Peyer's patch (tissue), 4 donors: ENCODE data around the gene LCN6.
A peak's percentile ranks its signal among the peaks of the same experiment; 100 is the strongest.

Source experiments
- POLR2A ChIP-seq, 2 donors: fragments of 450-650 bp; IDR thresholded peaks; one replicate each; pipeline ENCODE4 v1.5.1; 2017; ENCODE audit warnings: antibody characterized with exemption in 2 of 2, mild to moderate bottlenecking in 2 of 2, moderate library complexity in 2 of 2
- TF ChIP-seq, protein P1 (sequence below), 6 experiments: fragments of 450-650 bp in 4 of 6; fragments of 200-600 bp in 2 of 6; sonication (generic) in 1 of 6; IDR thresholded peaks; one replicate each; pipeline ENCODE4 v1.5.1; 2017 to 2019; ENCODE audit warnings: antibody characterized with exemption in 6 of 6, mild to moderate bottlenecking in 3 of 6, moderate library complexity in 1 of 6

DNA sequence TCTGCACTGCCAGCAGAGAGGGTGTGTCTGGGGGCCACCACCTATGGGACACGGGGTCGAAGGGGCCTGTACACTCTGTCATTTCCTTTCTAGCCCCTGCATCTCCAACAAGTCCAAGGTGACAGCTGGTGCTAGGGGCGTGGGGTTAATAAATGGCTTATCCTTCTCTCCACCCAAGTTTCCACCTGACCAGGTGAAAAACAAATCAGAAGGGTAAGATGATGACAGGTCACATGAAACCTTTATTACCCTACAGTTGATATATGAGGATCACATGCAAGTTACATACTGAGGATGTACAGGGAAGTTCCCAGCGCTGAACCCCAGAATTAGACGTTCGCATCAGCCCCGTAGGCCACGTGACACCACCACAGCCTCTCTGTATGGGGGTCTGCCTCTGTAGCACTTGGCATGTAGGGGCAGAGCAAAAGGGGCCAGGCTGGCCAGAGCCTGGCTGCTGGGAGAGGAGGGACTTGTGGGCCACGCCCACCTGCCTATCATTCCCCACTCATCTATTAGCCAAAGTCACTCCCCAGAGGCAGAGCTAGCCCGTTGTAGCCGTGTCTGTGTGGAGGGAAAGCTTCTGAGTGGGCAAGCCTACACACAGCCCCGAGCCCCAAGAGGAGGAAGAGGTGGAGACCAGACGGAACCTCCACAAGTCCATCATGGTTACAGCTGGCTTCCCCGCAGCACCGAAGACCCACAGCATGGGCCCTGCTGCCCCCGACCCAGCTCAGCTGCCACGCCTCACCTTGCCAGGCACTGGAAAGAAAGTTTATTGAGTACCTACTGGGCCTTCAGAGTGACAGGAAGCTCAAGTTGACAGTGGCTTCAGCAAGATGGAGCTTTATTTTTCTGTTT lies 45.0 kb upstream of the LCN6 start:
- TF ChIP-seq, protein P1, sequence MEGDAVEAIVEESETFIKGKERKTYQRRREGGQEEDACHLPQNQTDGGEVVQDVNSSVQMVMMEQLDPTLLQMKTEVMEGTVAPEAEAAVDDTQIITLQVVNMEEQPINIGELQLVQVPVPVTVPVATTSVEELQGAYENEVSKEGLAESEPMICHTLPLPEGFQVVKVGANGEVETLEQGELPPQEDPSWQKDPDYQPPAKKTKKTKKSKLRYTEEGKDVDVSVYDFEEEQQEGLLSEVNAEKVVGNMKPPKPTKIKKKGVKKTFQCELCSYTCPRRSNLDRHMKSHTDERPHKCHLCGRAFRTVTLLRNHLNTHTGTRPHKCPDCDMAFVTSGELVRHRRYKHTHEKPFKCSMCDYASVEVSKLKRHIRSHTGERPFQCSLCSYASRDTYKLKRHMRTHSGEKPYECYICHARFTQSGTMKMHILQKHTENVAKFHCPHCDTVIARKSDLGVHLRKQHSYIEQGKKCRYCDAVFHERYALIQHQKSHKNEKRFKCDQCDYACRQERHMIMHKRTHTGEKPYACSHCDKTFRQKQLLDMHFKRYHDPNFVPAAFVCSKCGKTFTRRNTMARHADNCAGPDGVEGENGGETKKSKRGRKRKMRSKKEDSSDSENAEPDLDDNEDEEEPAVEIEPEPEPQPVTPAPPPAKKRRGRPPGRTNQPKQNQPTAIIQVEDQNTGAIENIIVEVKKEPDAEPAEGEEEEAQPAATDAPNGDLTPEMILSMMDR (IDR thresholded peaks at IDR 0.05), result peak in 1 of 6 experiments; percentile 5
- peak in 1 of 2 donors; percentile 6 for TF ChIP-seq POLR2A (IDR thresholded peaks at IDR 0.05)
